Breast epithelium (tissue), 3 donors: ENCODE results near the gene BORCS6.

Experiments used
- POLR2A ChIP-seq: fragments of 450-650 bp; IDR thresholded peaks from one replicate; pipeline ENCODE4 v1.6.1; 2016; ENCODE audit warnings: antibody characterized with exemption, mild to moderate bottlenecking, moderate library complexity
- POLR2AphosphoS5 ChIP-seq, 3 donors: sonication (generic); formaldehyde crosslinking; IDR thresholded peaks; one replicate each; pipeline ENCODE4 v1.6.1; 2017; ENCODE audit warnings: antibody characterized with exemption in 3 of 3
- TF ChIP-seq, protein P1 (sequence below), 3 donors: fragments of 450-650 bp; IDR thresholded peaks; one replicate each; pipeline ENCODE4 v1.5.1; 2016 to 2017; ENCODE audit warnings: antibody characterized with exemption in 3 of 3, mild to moderate bottlenecking in 3 of 3, moderate library complexity in 3 of 3

DNA sequence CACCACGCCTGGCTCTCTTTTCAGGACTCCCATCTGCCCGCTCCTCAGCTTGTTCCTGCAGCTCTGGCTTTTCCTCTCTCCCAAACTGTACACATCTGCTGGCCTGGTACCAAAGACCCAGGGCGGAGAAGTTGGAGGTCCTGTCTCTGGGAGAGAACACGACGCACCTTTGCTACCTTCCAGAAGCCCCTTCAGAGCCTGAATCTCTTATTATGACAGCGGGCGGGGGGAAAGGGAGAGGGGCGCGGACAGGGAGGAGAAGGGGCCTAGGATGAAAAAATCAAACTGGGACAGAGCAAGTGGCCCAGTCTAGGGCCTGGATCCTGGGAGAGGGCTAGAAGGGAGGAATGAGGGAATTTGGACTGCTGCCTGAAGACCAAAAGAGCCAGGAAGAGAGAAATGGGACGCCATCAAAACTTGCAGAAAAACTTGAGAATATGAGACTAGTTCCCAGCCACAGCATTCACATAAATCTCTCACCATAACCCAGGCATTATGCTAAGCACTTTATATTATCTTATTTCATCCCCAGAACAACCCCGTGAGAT is 35.3 kb downstream of the BORCS6 start:
- TF ChIP-seq, protein P1, sequence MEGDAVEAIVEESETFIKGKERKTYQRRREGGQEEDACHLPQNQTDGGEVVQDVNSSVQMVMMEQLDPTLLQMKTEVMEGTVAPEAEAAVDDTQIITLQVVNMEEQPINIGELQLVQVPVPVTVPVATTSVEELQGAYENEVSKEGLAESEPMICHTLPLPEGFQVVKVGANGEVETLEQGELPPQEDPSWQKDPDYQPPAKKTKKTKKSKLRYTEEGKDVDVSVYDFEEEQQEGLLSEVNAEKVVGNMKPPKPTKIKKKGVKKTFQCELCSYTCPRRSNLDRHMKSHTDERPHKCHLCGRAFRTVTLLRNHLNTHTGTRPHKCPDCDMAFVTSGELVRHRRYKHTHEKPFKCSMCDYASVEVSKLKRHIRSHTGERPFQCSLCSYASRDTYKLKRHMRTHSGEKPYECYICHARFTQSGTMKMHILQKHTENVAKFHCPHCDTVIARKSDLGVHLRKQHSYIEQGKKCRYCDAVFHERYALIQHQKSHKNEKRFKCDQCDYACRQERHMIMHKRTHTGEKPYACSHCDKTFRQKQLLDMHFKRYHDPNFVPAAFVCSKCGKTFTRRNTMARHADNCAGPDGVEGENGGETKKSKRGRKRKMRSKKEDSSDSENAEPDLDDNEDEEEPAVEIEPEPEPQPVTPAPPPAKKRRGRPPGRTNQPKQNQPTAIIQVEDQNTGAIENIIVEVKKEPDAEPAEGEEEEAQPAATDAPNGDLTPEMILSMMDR (IDR thresholded peaks at IDR 0.05), result no peak
- TF ChIP-seq POLR2A (no peak), POLR2AphosphoS5 (IDR thresholded peaks at IDR 0.05) (no peak)
